Measurements from ENCODE around the gene IQSEC3. TPM values are rescaled to one million over a fixed set of nuclear protein-coding genes. Genes with fewer than 3 reads are reported as not detected.

The IQSEC3 gene
- total RNA-seq, 1 donor from 2014 or later = 2.5 TPM

- no peaks in the 10 kb centered on the region for H3K36me3 Mint-ChIP-seq (ENCODE audit: insufficient read depth)
- peaks cover 51% of the 10 kb centered on the region for H3K27me3 Mint-ChIP-seq
- DNase-seq (ENCODE audit: low spot score, unreplicated experiment) = no peak
- TF ChIP-seq CTCF (IDR thresholded peaks at IDR 0.05; ENCODE audit: unreplicated experiment) = no peak
- no peak overlapping the region for H3K27ac Mint-ChIP-seq
- no peaks in the 10 kb centered on the region for H3K9me3 Mint-ChIP-seq (ENCODE audit: low read depth)
- no peak overlapping the region for H3K4me3 Mint-ChIP-seq (ENCODE audit: low read depth)
- peaks cover 5% of the 10 kb centered on the region for H3K4me1 Mint-ChIP-seq (ENCODE audit: low read depth)
Measured at GRCh38 chr12:151579-151978, 85.0 kb downstream of the IQSEC3 start.

- peaks cover 51% of the 10 kb centered on the region for H3K27me3 Mint-ChIP-seq
- DNase-seq (ENCODE audit: low spot score, unreplicated experiment) = no peak
- H3K4me1 Mint-ChIP-seq (ENCODE audit: low read depth) = peaks cover 5% of the 10 kb centered on the region
- H3K9me3 Mint-ChIP-seq (ENCODE audit: low read depth) = no peaks in the 10 kb centered on the region
- H3K27ac Mint-ChIP-seq = no peak overlapping the region
- no peaks in the 10 kb centered on the region for H3K36me3 Mint-ChIP-seq (ENCODE audit: insufficient read depth)
- no peak for TF ChIP-seq CTCF (IDR thresholded peaks at IDR 0.05; ENCODE audit: unreplicated experiment)
- H3K4me3 Mint-ChIP-seq (ENCODE audit: low read depth) = no peak overlapping the region
Measured at GRCh38 chr12:152440-152839, 85.9 kb downstream of the IQSEC3 start.

GRCh38 chr12:153080-153746, 86.6 kb downstream of the IQSEC3 start:
- DNase-seq (ENCODE audit: low spot score, unreplicated experiment) = peak; percentile 78
- no peak overlapping the region for H3K27ac Mint-ChIP-seq
- H3K4me3 Mint-ChIP-seq (ENCODE audit: low read depth) = no peak overlapping the region
- H3K4me1 Mint-ChIP-seq (ENCODE audit: low read depth) = peaks cover 5% of the 10 kb centered on the region
- peak; percentile 97 for TF ChIP-seq CTCF (IDR thresholded peaks at IDR 0.05; ENCODE audit: unreplicated experiment)
- no peaks in the 10 kb centered on the region for H3K9me3 Mint-ChIP-seq (ENCODE audit: low read depth)
- H3K27me3 Mint-ChIP-seq = peaks cover 46% of the 10 kb centered on the region
- no peaks in the 10 kb centered on the region for H3K36me3 Mint-ChIP-seq (ENCODE audit: insufficient read depth)

- no peak for DNase-seq (ENCODE audit: low spot score, unreplicated experiment)
- Mint-ChIP-seq H3K4me3 (ENCODE audit: low read depth) (no peak overlapping the region), H3K27ac (no peak overlapping the region), H3K9me3 (ENCODE audit: low read depth) (no peaks in the 10 kb centered on the region), H3K4me1 (ENCODE audit: low read depth) (peaks cover 5% of the 10 kb centered on the region), H3K36me3 (ENCODE audit: insufficient read depth) (no peaks in the 10 kb centered on the region), H3K27me3 (peaks cover 48% of the 10 kb centered on the region)
- no peak for TF ChIP-seq CTCF (IDR thresholded peaks at IDR 0.05; ENCODE audit: unreplicated experiment)
Measured at GRCh38 chr12:154058-154457, 87.5 kb downstream of the IQSEC3 start.

GRCh38 chr12:155006-155405, 88.4 kb downstream of the IQSEC3 start:
- Mint-ChIP-seq H3K4me3 (ENCODE audit: low read depth) (no peak overlapping the region), H3K27me3 (peaks cover 50% of the 10 kb centered on the region), H3K36me3 (ENCODE audit: insufficient read depth) (no peaks in the 10 kb centered on the region), H3K9me3 (ENCODE audit: low read depth) (no peaks in the 10 kb centered on the region), H3K4me1 (ENCODE audit: low read depth) (peaks cover 4% of the 10 kb centered on the region), H3K27ac (no peak overlapping the region)
- no peak for TF ChIP-seq CTCF (IDR thresholded peaks at IDR 0.05; ENCODE audit: unreplicated experiment)
- DNase-seq (ENCODE audit: low spot score, unreplicated experiment) = no peak
